Measurements from ENCODE around the gene POLR3K.

POLR3K gene

DNA sequence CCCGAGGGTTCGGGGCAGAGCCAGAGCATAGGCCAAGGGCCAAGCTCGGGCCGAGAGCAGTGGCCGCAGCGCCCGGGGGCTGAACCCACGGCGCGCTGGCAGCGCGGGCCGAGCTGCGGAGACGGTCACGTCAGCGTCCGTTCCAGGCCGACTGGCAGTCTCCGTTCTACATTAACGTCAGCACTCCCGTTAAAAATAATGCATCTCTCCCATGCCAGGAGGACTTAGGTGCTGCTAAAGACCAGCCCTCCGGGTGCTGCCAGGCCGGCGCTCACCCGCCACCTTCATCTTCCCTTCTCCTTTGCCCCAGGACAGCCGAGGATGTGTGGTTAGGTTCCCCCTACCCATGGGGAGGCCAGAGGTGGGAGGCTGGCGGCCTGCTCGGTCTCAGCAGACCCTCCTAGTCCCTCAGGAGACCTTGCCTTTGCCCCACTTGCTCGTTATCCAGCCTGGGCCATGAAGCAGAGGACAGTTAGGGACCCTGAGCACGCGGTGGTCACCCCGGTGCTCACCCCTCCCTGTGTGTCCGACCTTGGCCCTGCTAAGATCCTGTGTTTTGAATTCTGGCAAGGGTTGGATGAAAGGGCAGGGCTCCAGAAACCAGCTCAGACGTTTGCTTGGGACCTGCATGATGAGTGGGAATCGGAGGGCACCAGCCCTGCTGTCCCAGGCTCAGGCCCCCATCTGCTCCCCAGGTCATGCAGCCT, 25.2 kb upstream of the POLR3K start:
- DNase-seq = no peak

DNA sequence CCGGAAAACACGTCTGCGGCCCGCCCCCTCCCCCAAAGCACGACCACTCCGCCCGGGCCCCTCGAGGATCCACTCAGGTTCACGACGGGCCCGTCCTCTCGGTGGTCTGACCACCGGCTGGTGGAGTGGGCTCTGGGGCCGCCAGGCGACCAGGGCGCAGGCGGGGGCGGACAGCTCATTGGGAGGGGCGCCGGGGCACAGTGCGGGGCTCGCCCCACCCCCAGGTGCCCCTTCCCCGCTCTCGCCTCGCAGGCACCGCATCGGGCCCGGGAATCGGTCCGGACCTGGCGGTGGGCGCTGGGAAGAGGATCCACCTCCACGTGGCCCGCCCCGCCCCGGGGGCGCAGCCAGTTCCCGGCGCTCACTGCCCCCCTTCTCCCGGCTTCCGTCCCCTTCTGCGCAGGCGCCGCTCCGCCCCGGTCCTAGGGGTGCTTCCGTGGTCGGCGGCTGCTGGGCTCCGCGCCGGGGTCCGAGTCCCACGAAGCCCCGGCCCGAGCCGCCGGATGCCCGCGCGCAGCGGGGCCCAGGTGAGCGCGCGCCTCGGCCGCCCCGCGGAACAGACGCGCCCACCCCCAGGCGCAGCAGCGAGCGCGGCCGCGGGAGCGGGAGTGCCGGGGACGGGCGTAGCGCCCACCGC, 24.5 kb upstream of the POLR3K start, which contains the start of gene MPG:
MPG (plus strand) TSS at position 419 of the 637 bp plus-strand sequence; CDS start at position 504, 85 bp downstream.
- peak; percentile 16 for DNase-seq

DNA sequence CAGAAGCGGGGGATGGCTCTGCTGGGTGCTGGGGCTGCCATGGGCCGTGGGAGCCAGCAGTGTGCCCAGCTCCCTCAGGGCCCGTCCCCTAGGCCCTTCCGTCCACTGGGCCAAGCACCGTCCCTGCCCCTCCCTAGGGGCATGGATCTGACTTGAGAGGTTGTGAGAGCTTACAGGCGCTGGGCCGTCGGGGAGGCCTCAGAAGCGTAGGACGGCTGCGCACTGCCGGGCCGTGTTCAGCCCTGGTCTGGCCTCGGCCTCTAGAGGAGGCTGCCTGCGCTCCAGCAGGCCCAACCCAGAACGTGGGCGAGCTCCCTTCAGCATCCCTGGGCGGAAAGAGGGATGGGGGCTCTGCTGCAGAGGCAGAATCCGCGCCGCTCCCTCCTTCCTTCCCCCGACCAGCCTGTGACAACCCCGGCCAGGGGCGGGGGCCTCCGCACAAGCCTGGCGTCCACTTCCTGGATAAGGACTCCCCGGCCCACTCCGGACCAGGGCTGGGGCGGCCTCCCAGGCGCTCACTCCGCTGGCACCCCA, 23.9 kb upstream of the POLR3K start:
- DNase-seq = no peak

DNA sequence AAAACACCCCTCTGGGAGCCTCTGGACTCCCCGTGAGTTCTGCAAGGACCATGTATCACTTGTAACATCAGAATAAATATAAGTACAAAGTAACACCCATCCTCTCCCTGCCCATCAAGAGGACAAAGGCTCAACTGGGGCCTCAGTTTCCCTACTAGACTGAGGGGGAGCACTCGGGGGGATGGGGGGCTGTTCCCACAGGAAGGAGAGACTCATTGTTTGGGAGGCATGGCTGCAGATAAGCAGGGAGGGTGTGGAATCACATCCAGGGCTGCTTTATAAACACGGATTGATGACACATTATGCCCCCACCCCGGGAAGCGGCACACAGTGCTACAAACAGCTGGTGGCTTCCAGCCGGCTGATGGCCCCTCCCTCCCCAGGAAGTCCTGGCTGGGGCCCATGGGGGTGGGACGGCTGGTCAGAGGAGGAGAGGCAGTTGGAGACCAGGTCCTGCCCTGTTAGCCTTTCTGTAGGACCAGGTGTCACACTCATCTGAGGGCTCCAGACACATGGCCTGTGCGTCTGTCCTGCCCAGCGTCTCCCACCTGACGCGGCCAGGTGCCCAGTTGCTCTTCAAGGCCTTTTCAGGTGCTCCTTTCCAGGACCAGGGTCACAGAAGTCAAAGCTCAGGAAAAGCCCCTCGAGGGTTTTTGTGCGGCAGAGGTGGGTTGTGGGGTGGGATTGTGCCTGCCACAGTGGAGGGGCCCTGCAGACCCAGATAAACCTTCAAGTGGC, 23.3 kb upstream of the POLR3K start:
- peak; percentile 40 for DNase-seq

DNA sequence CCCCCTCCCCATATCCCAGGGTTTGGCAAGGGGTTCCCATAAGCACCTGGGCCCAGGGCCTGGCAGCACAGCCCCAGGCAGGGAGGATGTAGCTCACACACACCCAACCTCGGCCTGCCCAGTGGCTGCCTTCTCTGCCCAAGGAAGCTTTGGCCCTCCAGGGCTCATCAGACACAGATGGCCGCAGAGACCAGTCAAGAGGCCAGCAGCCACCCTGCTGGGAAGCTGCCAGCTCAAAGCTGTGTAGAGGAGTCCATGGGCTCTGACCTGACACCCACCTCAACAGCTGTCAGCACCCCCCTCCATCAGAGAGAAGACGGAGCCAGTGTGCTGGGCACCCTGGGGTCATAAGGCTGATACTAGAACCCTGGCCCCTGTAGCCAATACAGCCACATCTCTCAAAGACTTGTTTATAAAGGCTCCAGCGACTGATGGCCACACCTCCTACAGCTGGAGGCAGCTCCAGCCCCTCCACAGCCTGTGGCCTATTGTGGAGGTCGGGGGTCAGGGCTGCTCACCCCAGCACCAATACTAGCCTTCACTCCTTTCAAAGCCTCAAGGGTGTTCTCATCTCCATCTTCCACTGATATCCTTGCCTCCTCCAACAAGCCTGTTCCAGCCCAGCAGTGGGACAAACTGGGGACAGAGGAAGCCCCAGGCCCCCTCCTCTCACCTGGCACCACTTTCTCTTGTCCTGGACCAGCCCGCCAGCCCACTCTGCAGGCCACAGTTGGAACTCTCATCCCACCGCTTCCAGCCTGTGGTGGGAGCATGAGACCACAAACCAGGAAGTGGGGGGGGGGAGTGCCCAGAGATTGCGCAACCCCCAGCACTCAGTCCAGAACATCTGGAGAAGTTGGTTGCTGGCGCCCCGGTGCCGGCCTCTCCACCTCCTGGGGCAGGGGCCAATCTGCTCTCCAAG, 22.4 kb upstream of the POLR3K start:
- DNase-seq = no peak

DNA sequence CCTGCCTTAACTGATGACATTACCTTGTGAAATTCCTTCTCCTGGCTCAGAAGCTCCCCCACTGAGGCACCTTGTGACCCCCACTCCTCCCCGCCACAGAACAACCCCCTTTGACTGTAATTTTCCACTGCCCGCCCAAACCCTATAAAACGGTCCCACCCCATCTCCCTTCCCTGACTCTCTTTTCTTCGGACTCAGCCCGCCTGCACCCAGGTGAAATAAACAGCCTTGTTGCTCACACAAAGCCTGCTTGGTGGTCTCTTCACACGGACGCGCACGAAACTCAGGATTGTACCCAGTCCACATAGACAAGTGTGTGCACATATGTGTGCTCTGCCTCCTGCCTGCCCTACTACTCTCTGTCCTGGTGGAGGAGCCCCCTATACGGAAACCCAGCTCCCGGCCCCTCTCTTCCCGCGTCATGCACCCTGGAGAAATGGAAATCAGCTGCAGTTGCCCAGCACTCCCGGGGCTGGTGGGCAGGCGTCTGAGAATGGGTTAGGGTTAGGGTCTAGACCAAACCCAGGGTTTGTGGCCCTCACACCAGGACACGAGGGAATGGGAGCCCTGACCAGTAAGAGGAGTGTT, 21.4 kb upstream of the POLR3K start:
- no peak for DNase-seq

DNA sequence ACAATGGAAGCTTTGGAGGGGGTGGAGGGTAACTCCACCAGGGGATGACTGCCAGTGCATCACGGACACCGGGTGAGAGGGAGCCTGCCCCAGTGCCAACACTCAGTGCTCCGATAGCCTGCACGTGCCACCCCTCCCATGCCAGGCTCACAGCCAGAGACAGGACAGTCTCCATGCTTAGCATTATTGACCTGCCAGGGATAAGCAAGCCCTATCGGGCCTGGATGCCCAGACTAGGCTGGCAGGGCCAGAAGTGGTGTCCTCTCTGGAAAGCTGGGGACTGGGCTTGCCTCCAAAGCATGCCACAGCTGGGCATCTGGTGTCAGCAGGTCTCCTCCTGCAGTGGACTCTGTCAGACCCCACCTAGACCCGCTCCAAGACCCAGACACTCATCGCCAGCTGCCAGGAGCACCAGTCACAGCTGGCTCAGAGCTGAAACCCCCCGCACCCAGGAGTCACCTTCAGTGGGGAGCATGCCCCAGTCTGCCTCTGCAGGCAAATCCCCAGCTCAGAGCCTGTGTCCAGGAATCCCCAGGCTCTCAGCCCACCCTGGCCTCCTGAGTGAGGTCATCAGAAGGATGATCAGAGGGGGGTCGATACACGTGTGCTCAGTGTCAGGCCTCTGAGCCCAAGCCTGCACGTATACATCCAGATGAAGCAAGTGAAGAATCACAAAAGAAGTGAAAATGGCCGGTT, 20.8 kb upstream of the POLR3K start:
- no peak for DNase-seq

DNA sequence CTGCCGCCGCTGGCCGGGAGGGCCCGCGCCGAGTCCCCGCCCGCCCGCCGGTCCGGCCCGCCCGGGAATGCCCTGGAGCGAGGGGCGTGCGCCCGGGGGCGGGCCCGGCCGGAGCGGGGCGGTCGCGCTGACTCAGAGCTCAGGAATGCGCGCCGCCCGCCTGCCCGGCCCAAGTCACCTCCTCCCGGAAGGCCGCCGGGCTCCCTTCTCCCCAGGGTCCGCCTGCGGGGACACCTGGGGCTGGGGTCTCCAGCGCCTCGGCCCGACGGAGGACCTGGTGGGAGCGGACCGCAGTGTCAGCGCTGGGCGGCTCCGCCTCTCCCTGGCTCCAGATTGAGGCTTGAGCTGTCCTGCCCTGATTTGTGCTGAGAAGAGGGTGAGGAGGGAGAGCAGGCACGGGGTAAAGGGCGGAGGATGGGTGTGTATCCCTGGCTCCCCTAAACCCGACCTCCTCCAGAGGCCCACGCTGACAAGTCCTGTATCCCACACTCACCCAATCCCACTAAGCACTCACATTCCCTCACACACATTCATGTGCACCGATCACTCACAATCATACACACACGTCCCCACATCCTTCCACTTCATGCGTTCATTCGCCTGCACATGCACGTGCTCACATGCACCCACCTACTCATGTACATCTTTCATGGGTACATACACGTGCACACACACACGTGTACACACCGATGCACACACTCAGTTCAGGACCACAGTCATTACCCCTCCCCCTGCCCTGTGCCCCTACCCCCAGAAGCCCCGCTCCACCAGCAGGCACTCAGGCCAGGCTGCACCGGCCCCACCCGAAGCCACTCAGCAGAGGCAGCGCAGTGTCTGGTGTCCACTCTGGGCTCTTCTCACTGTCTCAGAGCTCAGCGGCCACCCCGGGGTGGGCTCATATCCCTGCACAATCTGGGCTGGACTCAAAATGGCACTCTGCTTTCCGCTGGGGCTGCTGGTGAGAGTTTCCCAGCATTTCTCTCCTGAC, 19.4 kb upstream of the POLR3K start, which contains the start of gene RHBDF1:
RHBDF1 (minus strand) TSS at position 71 of the 988 bp plus-strand sequence. CDS start 7,616 bp downstream, outside the sequence.
- DNase-seq = no peak

DNA sequence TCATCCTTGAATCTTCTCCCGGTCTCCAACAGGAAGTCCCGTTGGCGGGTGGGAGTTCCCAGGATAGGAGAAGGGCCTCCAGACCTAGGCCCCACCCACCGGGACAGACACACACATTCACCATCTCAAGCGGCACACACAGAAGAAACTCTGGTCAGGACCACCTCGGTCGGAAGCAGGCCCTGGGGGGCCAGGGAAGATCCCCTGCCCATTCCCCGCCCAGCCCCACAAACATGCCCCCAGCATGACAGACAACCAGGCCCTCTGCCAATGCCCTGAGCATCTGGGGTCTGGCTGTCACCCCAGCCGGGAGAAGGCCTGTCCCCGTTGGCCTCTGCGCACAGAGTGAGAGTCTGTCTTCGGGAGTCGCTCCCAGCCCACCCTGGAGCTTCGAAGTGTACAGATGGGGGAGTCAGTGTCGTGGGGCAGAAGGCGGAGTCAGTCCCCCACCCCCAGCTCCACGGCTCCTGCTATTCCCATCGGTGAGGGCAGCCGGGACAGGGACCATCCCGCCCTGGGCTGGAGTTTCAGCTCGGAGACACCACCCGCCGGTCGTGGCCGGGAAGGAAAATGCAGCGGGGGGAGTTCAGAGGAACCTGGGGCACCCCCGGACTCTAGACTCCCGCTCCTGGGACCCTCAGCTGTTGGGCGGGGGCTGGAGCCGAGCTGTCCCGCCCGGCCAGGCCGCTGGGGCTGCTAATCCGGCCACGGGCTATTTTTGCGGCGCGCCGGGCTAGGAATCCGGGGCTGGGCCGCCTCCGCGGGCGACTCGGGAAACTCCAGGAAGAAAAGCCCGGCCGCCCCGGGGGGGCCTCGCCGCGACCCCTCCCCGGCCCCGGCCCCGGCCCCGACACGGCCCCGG, 18.4 kb upstream of the POLR3K start:
- no peak for DNase-seq

DNA sequence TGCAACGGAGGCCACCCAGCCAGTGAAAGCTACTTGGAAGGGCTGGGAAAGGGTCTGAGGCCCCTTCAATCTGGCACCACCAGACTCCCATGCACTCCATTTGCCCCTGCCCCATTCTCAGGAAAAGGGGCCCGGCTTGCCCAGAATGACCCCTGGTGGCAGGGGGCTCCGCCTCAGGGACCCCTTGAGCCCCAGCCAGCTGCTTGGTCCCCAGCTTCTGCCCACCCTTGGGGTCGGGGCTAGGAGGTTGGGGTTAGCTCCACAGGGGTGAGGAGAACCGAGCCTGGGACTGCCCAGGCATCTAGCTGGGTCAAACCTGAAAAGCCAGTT, 17.8 kb upstream of the POLR3K start:
- no peak for DNase-seq

DNA sequence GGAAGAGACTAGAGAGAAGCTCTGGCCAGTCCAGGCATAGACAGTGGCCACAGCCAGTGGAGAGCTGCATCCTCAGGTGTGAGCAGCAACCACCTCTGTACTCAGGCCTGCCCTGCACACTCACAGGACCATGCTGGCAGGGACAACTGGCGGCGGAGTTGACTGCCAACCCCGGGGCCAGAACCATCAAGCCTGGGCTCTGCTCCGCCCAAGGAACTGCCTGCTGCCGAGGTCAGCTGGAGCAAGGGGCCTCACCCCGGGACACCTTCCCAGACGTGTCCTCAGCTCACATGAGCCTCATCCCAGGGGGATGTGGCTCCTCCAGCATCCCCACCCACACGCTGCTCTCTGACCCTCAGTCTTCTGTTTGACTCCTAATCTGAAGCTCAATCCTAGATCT, 15.8 kb upstream of the POLR3K start:
- DNase-seq = no peak

DNA sequence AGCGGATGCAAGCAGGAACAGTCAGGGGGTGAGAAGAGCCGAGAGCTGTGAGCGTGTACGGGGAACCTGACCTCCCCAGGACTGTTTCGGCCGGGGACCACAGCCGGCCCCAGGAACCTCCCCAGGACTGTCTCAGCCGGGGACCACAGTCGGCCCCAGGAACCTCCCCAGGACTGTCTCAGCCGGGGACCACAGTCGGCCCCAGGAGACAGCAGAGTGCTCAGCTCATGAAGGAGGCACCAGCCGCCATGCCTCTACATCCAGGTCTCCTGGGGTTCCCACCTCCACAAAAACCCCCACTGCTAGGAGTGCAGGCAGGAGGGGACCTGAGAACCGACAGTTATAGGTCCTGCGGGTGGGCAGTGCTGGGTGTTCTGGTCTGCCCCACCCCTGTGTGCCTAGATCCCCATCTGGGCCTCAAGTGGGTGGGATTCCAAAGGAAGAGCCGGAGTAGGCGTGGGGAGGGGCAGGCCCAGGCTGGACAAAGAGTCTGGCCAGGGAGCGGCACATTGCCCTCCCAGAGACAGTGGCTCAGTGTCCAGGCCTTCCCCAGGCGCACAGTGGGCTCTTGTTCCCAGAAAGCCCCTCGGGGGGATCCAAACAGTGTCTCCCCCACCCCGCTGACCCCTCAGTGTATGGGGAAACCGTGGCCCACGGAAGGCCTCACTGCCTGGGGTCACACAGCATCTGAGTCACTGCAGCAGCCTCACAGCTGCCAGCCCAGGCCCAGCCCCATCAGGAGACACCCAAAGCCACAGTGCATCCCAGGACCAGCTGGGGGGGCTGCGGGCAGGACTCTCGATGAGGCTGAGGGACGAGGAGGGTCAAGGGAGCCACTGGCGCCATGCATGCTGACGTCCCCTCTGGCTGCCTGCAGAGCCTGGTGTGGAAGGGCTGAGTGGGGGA, 14.7 kb upstream of the POLR3K start:
- no peak for DNase-seq

DNA sequence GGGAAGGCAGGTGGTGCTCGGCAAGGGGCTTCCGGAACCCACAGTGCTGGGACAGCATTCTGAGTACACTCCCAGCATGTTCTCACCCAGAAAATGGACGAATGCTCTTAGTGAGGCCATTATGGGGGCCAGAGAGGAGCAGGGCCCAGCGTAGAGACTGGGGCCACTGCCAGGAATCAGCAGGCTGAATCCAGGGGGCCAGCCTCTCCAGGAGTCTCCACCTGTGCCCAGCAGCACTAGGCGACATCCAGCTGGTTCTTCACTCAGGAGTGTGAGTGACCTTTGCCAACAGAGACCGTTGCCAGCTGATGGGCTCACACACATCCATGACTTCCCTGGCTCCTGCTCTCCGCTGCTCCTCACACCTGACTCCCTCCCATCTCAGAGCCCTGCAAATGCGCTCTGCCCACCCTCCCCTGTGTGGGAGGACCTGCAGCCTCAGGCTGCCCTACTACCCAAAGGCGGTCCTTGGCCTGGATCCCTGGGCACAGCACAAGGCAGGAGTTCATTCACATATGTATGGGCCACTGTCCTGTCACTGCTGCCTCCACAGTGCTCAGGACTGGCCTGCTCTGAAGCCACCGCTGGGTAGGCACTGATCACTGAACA, 13.9 kb upstream of the POLR3K start:
- no peak for DNase-seq

DNA sequence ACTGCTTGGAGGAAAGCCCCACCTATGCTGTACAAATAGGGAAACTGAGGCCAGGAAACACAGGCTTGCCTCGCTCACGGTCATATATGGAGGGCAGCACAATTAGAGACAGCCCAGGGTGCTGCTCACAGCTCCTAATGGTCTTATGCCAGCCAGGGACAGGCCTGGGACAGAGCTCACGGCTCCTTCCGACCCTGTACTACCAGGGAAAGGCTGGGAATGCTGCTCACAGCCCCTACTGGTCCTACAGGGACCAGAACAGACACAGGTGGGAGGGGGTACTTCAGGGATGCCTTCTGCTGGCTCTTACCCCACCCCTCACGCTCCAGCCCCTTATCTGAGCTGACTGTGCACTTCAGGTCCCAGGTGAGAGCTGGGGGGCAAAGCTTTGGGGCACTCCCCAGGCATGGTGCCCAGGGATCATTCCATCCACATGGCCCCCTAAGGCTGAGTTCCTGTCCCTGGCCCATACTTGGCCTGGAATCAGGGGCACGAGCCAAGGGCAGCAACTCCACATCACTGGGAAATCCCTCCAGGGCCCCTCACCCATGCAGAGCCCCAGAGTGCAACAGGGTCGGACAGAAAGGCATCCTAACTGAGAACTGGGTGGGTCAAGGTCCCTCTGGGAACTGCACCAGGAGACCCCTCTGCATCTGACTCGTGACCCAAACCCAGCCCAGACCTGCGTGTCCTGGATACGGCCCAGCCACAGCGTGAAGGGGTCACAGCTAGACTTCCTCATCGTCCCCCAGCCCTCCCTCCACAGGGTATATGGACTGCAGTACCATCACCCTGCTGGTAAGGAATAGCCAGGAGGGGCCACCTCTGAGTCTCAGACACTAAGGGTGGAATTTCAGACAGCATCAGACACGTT, 13.1 kb upstream of the POLR3K start:
- DNase-seq = no peak

DNA sequence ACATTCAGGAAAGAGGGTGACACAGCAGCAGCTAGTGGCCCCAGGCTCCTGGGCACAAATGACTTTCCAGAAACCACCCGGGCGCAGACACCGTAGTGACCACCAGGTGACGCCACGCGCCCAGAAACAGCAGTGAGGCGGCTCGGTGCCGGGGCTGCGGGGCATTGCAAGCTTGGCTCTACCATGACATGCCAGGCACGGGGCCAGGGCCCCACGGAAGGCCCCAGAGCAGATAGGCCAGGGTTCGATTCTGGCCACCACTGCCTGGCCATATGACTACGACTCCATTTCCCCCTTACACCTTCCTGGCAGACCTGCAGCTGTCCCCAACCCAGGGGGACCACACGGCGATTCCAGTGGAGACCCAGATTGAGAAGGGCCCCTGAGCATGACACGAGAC, 12.3 kb upstream of the POLR3K start:
- DNase-seq = peak; percentile 17

DNA sequence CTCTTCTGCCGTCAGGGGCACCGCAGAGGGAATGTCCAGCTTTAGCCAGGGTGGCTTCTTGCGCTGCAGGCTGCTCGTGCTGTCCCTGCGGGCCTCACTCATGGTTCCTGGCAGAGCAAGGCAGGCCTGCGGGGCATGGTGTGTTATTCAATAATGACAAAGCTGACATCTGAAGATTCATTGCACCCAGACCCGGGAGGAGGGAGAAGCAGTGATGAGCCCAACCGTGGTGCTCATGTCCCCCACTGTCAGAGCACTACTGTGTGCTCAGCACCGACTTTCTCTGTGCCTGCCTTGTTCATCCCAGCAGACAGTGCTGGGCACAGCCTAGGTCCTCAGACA, 11.5 kb upstream of the POLR3K start:
- no peak for DNase-seq

Measured in SHP77 treated with DMSO at 0.1 percent for 48 hours (cell line).